GM11168 (cell line): ENCODE data around the gene CCL17.
"Not testable (repeated sequence)": the region's sequence is repeated elsewhere in the genome, so short reads cannot be mapped to it uniquely, and the experiment has no call there.

Source experiments
- in situ Hi-C: fragments of 300-500 bp; cut with MboI; formaldehyde crosslinking; loops from one replicate; pipeline ENCODE4 v1.12.0; 2022; ENCODE audit warnings: low sequenced_read_pairs; ENCODE audit not compliant: unreplicated experiment

The CCL17 gene

GRCh38 chr16:57403965-57404817, at the start of gene CCL17:
CCL17 (plus strand) TSS chr16:57404767; CDS start chr16:57413933, 9,166 bp downstream.
- in situ Hi-C loops = no loop called here

- in situ Hi-C loops = no loop called here
Observed at GRCh38 chr16:57355898-57356414, 48.6 kb upstream of the CCL17 start.

- in situ Hi-C loops = no loop called here
Observed at GRCh38 chr16:57356547-57356946, 48.0 kb upstream of the CCL17 start.

DNA sequence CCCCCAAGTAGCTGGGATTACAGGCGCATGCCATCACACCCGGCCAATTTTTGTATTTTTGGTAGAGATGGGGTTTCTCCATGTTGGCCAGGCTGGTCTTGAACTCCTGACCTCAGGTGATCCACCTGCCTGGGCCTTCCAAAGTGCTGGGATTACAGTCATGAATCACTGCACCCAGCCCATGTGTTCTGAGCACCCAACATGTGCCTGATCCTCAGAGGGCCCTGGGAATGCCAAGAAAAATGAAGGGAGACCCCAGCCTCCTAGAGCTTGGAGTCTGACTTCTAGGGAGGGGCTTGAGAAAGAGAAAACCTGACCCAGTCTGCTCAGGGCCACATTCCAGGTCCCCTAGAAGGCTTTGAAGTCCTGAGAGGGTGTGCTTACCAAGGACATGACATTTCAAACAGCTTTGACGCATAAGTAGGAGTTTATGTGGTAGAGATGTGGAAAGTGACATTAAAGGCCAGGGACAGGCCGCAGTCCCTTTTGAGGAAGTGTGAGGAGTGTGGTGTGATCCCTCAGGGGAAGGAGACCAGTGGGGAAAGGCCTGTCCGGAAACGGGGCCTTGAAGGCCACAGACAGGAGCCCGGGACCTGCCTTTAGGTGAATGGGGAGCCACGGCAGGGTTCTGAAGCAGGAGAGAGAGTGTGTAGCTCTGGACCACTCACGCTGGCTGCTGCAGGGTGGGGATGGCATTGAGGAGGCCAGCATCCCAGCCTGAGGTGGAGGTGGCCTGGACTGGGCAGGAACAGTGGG, 47.1 kb upstream of the CCL17 start:
- in situ Hi-C loops = no loop called here

DNA sequence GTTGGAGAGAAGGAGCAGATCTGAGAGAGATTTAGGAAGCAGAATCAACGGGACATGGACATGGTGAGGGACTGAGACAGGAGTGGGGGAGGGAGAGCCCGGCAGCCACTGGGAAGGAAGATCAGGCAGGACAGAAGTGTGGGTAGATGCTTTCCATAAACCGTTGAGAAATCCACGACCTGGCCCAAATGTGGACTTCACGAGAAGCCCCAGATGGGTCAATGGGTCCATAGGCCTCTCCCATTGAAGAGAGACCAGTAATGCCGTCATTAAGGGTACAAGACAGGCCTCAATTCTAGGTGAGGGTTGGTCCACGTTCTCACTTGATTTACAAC, 46.5 kb upstream of the CCL17 start:
- in situ Hi-C loops = no loop called here

DNA sequence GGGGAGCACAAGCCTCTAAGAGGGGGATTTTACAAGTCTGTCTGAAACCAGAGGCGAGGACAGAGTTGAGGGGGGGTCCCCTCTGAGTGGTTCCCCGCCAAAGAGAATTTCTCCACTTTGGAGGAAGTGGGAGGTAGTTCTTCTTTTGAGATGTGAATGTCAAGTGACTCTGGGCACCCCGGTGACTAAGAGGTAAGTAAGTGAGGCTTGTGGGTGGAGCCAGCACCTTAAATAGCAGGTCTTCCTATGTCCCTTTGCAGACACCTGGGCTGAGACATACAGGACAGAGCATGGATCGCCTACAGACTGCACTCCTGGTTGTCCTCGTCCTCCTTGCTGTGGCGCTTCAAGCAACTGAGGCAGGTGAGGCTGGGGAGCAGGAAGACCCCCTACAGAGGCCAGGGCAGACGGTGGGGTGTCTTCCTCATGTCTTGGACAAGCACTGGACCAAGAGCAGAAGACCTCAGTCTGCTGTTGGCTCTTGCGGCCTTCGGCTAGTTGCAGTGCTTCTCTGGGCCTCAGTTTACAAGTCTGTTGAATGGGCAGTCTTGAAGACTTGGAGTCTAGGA, 46.0 kb upstream of the CCL17 start, which contains the start of gene CCL22:
CCL22 (plus strand) TSS at position 257 of the 569 bp plus-strand sequence; CDS start at position 291, 34 bp downstream.
- in situ Hi-C loops = no loop called here

- in situ Hi-C loops = no loop called here
Observed at GRCh38 chr16:57360321-57360935, 44.1 kb upstream of the CCL17 start.

DNA sequence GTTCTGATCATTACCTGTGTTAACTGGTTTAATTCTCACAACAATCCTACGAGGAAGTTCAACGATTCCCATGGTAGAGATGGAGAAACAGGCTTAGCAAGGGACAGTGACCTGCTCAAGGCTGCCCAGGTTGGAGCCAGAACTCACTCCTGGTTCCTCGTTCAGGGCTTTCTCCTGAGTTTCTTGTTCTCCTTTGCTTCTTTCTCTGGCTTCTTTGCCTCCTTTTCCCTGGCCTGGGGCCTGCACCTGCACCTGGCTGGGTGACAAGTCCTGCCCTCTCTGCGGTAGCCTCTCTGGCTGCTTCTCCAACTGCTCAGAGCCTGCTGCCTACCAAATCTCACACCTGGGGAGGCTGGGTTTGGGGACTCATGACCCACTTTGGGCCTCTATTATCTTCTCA, 43.2 kb upstream of the CCL17 start:
- in situ Hi-C loops = no loop called here

DNA sequence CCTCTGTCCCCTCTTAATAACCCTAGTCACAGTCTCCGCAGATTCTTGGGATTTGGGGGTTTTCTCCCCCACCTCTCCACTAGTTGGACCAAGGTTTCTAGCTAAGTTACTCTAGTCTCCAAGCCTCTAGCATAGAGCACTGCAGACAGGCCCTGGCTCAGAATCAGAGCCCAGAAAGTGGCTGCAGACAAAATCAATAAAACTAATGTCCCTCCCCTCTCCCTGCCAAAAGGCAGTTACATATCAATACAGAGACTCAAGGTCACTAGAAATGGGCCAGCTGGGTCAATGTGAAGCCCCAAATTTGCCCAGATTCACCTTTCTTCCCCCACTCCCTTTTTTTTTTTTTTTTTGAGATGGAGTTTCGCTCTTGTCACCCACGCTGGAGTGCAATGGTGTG, 40.4 kb upstream of the CCL17 start:
- in situ Hi-C loops = no loop called here

DNA sequence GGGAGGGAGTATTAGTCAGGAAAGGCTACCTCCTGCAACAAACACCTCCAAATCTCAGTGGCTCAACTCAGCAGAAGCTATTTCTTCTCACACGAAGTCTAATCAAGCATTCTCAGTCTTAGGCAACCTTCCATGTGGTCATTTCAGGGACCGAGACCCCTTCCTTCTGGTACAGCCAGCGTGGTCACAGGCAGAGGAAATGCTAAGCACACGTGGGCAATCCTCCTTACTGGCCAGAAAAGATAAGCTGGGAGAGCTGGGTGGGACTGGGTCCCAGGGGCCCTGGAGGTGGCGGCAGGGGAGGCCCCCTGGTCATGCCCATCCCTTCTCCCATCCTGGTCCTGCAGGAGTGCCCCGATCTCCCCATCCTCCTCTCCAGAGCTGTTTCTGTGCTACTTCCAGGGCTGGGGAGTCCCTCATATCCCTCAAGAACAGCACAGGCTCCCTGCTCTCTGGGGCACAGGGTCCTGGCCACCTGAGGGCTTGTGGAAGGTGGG, 38.0 kb upstream of the CCL17 start:
- in situ Hi-C loops = no loop called here

DNA sequence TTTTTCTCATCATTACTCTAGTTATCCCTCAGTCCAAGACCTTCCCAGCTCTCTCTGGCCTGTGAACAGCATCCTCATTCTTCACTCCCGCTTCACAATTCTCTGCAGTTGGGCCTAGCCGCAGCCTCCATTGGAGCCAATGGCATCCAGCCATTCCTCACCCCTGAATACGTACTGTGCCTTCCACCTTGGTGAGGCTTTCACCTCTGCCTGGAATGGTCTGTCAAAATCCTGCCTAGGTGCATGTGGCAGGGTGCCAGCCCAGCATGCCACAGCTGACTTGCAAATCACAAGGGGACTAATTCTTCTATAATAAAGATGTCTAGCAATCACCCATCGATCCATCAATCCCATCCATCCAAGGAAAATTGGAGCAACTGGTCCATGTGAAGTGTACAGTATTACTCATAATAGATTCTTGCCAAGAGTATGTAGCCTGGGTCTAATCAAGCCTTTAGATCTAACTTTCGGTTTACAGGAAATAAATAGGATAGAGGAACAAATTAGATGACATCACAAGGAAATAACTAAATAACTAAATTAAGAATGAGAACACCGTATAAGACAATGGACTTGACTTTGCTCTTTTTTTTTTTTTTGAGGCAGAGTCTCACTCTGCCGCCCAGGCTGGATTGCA, 37.3 kb upstream of the CCL17 start:
- in situ Hi-C loops = no loop called here

DNA sequence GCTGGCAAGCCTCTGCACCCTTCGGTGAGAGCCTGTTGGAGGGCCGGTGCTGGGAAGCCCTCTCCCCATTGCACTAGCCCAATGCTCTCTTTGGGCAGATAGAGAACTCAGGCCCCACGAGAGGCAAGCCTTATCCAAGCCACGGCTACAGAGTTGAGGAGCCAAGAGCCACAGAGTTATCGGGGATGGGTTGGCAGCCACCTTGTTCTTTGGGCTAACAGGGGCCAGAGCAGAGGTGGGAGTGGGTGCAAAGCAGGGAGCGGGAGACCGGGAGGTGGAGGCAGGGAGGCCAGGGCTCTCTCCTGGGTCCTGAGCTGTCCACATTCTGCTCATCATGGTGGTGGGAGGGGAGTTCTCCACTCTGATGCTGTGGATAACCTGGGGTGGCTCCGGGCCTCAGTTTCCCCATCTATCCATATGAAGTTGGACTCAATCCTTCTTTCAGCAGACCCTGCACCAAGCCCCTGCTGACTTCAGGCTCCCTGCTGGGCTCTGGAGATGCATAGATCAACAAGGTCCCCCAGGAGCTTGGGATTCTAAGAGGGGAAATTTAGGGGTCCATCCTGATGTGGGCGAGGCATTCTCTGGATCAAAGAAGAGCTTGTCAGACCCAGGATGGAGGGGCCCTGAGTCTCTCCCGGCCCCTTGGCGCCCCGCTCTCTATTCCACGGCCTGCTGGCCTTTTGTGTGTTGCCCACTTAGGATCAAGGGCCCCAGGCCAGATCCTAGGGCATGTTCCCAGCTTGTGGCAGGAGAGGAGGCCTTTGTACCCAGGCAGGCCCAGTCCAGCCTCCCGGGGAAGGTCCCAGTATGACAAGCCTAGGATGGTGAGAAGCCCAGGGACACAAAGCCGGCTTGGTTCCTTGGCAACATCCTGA, 32.8 kb upstream of the CCL17 start:
- in situ Hi-C loops = no loop called here

GRCh38 chr16:57372372-57373116, 32.0 kb upstream of the CCL17 start, which contains the start of gene CX3CL1:
CX3CL1 (plus strand) TSS chr16:57372490; CDS start chr16:57372569, 79 bp downstream.
- in situ Hi-C loops = no loop called here

- in situ Hi-C loops = no loop called here
Observed at GRCh38 chr16:57373117-57373947, 31.2 kb upstream of the CCL17 start.

GRCh38 chr16:57374067-57374534, 30.5 kb upstream of the CCL17 start:
- in situ Hi-C loops = no loop called here

DNA sequence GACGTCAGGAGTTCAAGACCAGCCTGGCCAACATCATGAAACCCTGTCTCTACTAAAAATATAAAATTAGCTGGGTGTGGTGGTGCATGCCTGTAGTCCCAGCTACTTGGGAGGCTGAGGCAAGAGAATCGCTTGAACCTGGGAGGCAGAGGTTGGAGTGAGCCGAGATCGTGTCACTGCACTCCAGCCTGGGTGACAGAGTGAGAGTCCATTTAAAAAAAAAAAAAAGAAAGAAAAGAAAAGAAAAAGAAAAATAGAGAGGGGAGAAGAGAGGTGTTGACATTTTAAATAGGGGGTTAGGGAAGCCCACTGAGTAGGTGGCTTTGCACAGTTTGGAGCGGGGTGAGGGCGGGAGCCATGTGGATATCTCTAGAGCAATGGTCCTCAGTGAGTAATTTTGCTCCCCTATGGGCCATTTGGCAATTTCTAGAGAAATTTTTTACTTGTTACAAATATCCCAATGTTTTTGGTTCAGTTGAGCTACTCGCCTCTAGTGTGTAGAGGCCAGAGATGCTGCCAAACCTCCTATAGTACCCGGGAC, 29.6 kb upstream of the CCL17 start:
- in situ Hi-C loops = not testable (repeated sequence)

DNA sequence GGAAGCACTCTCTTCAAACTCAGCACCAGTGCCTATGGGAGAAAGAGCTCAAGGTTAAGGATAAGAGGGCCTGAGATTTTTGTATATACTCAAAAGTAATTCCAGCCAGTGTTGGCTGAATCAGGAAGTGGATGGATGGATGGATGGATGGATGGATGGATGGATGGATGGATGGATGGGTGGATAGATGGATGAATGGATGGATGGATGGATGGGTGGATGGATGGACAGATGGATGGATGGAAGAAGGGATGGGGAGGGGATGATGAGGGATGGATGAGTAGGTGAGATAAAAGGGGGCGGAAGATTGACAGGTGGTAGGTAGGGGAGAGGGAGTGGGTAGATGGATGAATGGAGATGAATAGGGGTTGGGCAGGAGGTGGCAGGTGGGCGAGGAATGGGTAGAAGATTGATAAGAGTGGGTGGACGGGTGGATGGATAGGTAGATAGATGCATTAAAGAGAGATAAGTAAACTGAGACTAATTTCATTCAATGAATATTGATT, 28.2 kb upstream of the CCL17 start:
- in situ Hi-C loops = no loop called here
